Right lobe of liver (tissue), 6 donors: ENCODE results near the gene TANK. TPM values are rescaled to one million over a fixed set of nuclear protein-coding genes. Genes with fewer than 3 reads are reported as not detected.
"Not testable (repeated sequence)": the region's sequence is repeated elsewhere in the genome, so short reads cannot be mapped to it uniquely, and the experiment has no call there.

Source experiments
- ATAC-seq, 4 donors: fragments of 200-7000 bp; cut with Tn5 transposase; one replicate each; pipeline ENCODE4 v1.9.1; 2020; ENCODE audit warnings: mild to moderate bottlenecking in 4 of 4, moderate library complexity in 4 of 4
- DNase-seq, 3 donors: peaks; one replicate each; pipeline ENCODE4 v3.0.0-alpha.2; 2020
- H3K27ac ChIP-seq, 3 donors: fragments of 200-600 bp; one replicate each; pipeline ENCODE4 v1.8.0; 2022
- H3K27me3 ChIP-seq, 2 donors: fragments of 200-600 bp; one replicate each; pipeline ENCODE4 v1.8.0; 2022
- H3K36me3 ChIP-seq, 4 donors: fragments of 200-600 bp; sonication (generic) in 1 of 4; one replicate each; pipeline versions ENCODE4 v1.5.1 to v1.8.0; 2017 to 2022; ENCODE audit warnings: control low read depth in 1 of 4
- H3K4me1 ChIP-seq, 4 donors: fragments of 200-600 bp; sonication (generic) in 1 of 4; one replicate each; pipeline versions ENCODE4 v1.5.1 to v1.8.0; 2017 to 2022; ENCODE audit warnings: control low read depth in 1 of 4
- H3K4me3 ChIP-seq, 3 donors: fragments of 200-600 bp; one replicate each; pipeline ENCODE4 v1.8.0; 2022
- H3K9me3 ChIP-seq, 4 donors: fragments of 200-600 bp; sonication (generic) in 1 of 4; one replicate each; pipeline versions ENCODE4 v1.5.1 to v1.8.0; 2017 to 2022; ENCODE audit warnings: control low read depth in 1 of 4
- CTCF ChIP-seq, 4 donors: fragments of 200-600 bp in 3 of 4; fragments of 450-650 bp in 1 of 4; IDR thresholded peaks; one replicate each; pipeline versions ENCODE4 v1.5.1 to v1.8.0; 2016 to 2022; ENCODE audit warnings: antibody characterized with exemption in 4 of 4, mild to moderate bottlenecking in 2 of 4
- POLR2A ChIP-seq: fragments of 450-650 bp; IDR thresholded peaks from one replicate; pipeline ENCODE4 v1.6.1; 2017; ENCODE audit warnings: antibody characterized with exemption, mild to moderate bottlenecking
- WGBS: methylation state at CpG from one replicate; pipeline ENCODE4 v1.1.6; 2018; ENCODE audit warnings: low coverage, low lambda C conversion rate; ENCODE audit not compliant: insufficient coverage; ENCODE audit errors: missing lambda C conversion rate; 5-methylcytosine and 5-hydroxymethylcytosine counted together
- intact Hi-C, 2 donors: fragments of 100-400 bp; cut with DNase I; formaldehyde crosslinking; loops; one replicate each; pipeline versions ENCODE4 v1.11.2 to v1.14.1; 2022
- total RNA-seq, 6 experiments: library from RNA; depleted of rRNA in 2 of 6; stranded (reverse); fragments of >200 nt in 2 of 6; fragmentation: NEBNext Ultra II Directional in 3 of 6; extraction: Animal tissue kit (Norgen Biotek cat#: 25700) in 3 of 6; gene quantifications; one replicate each; pipeline versions ENCODE4 v1.1.0 to v1.2.4, GENCODE V29; 2016 to 2023
- donor health status: DM: no; HTN: yes; CAD: no.
- donor health status: DM: no; HTN: no; CAD: no.
- donor health status: DM: no; HTN: no; CAD: no.
- donor health status: DM: no; HTN: yes; CAD: no.
- donor health status: DM: no; HTN: yes; CAD: no.

Gene TANK
- total RNA-seq, 6 experiments from 2014 or later, result 25.4 to 46.4 (median 36.0) TPM

GRCh38 chr2:161190050-161190449 is 29.8 kb downstream of the TANK start:
- intact Hi-C loops, result no loop called here
- DNase-seq (no peak), ATAC-seq (no peak)
- Histone ChIP-seq H3K4me3 (no peak overlapping the region), H3K9me3 (no peaks in the 10 kb centered on the region), H3K27ac (no peak overlapping the region), H3K36me3 (peaks cover 0 to 6% (median 2%) of the 10 kb centered on the region in 4 donors), H3K4me1 (no peaks in the 10 kb centered on the region), H3K27me3 (no peaks in the 10 kb centered on the region)
- no peak for TF ChIP-seq POLR2A
- no peak for TF ChIP-seq CTCF (IDR thresholded peaks at IDR 0.05)

GRCh38 chr2:161195602-161196001 is 35.4 kb downstream of the TANK start:
- peaks cover 0 to 12% (median 0%) of the 10 kb centered on the region in 4 donors for H3K4me1 ChIP-seq
- H3K27ac ChIP-seq, H3K9me3 ChIP-seq, ATAC-seq, H3K4me3 ChIP-seq, H3K36me3 ChIP-seq, H3K27me3 ChIP-seq, intact Hi-C loops, DNase-seq: not testable (repeated sequence)
- 100% methylated on average over 3 of the region's 4 CpGs for WGBS

DNA sequence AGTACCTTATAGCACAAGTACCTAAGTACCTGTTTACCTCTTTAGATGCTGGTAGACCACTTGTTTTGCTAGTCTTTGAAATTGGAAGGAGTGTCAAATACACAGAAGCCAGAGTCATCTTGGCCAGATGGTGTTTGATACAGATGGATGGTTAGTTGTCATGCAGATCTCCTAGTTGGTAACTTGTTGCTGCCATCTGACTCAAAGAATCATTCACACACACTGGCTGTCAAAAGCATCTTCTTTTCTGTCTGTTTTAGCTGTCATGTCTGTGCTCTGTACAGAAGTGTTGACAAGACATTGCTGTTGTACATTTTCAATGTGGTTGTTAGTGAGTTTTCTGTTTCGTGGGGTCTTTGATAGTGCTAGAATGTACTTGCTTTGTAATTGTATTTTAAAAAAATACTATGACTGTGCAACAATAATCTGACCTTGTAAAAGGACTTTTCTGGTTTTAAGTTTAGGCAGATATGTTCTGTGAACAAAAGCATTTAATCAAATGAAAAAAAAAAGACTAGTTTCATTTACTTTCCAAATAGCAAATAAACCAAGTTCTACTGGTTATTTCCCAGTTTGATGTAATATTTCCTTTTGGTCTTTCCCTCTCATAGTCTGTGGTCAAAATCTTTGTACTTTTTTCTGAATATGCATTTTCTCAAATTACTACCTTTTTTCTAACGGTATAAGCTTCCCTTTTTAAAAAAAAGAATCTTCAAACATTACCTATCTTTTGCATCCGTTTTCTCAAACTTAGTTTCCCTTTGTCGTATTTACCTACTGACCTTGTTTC is 39.9 kb downstream of the TANK start:
- WGBS, result 43% methylated on average over 4 of the region's 4 CpGs
- H3K4me1 ChIP-seq, result peaks cover 0 to 12% (median 0%) of the 10 kb centered on the region in 4 donors
- no peak overlapping the region for H3K27ac ChIP-seq
- no peaks in the 10 kb centered on the region for H3K9me3 ChIP-seq
- no peak for DNase-seq
- H3K4me3 ChIP-seq, result no peak overlapping the region
- ATAC-seq, result no peak
- peaks cover 0 to 29% (median 5%) of the 10 kb centered on the region in 4 donors for H3K36me3 ChIP-seq
- TF ChIP-seq POLR2A, result no peak
- no peak for TF ChIP-seq CTCF (IDR thresholded peaks at IDR 0.05)
- no peaks in the 10 kb centered on the region for H3K27me3 ChIP-seq
- intact Hi-C loops, result no loop called here

DNA sequence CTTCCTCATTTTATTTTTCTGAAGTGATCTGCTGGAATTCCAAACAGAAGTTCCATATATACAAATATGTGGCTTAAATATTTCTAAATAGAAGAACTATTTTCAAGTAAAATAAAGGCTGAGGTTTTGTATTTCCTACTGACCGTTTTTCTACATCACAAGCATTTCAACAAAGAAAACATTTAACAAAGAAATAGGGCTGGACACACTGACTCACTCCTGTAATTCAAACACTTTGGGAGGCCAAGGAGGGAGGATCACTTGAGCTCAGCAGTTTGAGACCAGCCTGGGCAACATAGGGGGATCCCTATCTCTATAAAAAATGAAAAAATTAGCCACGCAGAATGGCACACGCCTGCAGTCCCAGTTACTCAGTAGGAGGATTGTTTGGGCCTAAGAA is 44.6 kb downstream of the TANK start:
- ATAC-seq, result no peak
- intact Hi-C loops, result no loop called here
- 84% methylated on average over 3 of the region's 3 CpGs for WGBS

More for the DNA sequence above, 44.6 kb downstream of the TANK start:
- Histone ChIP-seq H3K27ac (no peak overlapping the region), H3K4me1 (peaks cover 0 to 8% (median 0%) of the 10 kb centered on the region in 4 donors), H3K9me3 (no peaks in the 10 kb centered on the region), H3K36me3 (peaks cover 0 to 29% (median 7%) of the 10 kb centered on the region in 4 donors), H3K27me3 (no peaks in the 10 kb centered on the region), H3K4me3 (no peak overlapping the region)
- no peak for DNase-seq
- no peak for TF ChIP-seq CTCF (IDR thresholded peaks at IDR 0.05)
- no peak for TF ChIP-seq POLR2A
